IMR-90 (cell line): ENCODE measurements around the gene PPP1R37. TPM values are rescaled to one million over a fixed set of nuclear protein-coding genes. Genes with fewer than 3 reads are reported as not detected.

ENCODE experiments used
- ATAC-seq: fragments of 200-7000 bp; cut with Tn5 transposase; 2 replicates; pipeline ENCODE4 v1.9.1; 2020; ENCODE audit warnings: low read depth, mild to moderate bottlenecking, moderate library complexity
- BruUV-seq: library from RNA; stranded (reverse); fragments of 400-500 nt; replicated peaks from 2 replicates; lab custom pipeline; 2021; lab: Mats Ljungman, UMichigan
- CTCF ChIA-PET: fragments of 300-600 bp; formaldehyde crosslinking; extraction: SDS; loops from one replicate; lab custom pipeline; 2021; ENCODE audit warnings: antibody characterized with exemption; lab: Yijun Ruan, JAX
- POLR2A ChIA-PET: fragments of 300-600 bp; sonication (Branson Sonifier 250); formaldehyde crosslinking; loops from one replicate; lab custom pipeline; 2022; ENCODE audit warnings: antibody characterized with exemption; ENCODE audit not compliant: unreplicated experiment; lab: Charles Lee
- DNase-seq: peaks from one replicate; pipeline ENCODE4 v3.0.0; 2013
- H2AFZ ChIP-seq: replicated peaks from 2 replicates; pipeline ENCODE3; 2013; ENCODE audit warnings: low read length, mild to moderate bottlenecking; ENCODE audit not compliant: poor library complexity
- H2AK5ac ChIP-seq: 2 replicates; pipeline ENCODE4 v1.6.1; 2013; ENCODE audit warnings: low read depth, low read length, inconsistent platforms
- H2AK9ac ChIP-seq: replicated peaks from 2 replicates; pipeline ENCODE3; 2013; ENCODE audit warnings: mild to moderate bottlenecking, low read depth, low read length, moderate library complexity; ENCODE audit not compliant: poor library complexity
- H2BK120ac ChIP-seq: 2 replicates; pipeline ENCODE4 v1.6.1; 2013; ENCODE audit warnings: low read depth, low read length, inconsistent platforms
- H2BK15ac ChIP-seq: 3 replicates; pipeline ENCODE4 v1.6.1; 2013; ENCODE audit warnings: low read depth, low read length, inconsistent platforms
- H2BK20ac ChIP-seq: 2 replicates; pipeline ENCODE4 v1.6.1; 2013; ENCODE audit warnings: low read depth, mild to moderate bottlenecking, inconsistent platforms, low read length, moderate library complexity
- H2BK5ac ChIP-seq: 2 replicates; pipeline ENCODE4 v1.6.1; 2013; ENCODE audit warnings: mild to moderate bottlenecking, low read depth, low read length, inconsistent platforms; ENCODE audit not compliant: poor library complexity, severe bottlenecking
- H3K14ac ChIP-seq: replicated peaks from 2 replicates; pipeline ENCODE4 v1.6.1; 2013; ENCODE audit warnings: low read depth, low read length, inconsistent platforms
- H3K18ac ChIP-seq: 2 replicates; pipeline ENCODE4 v1.6.1; 2013; ENCODE audit warnings: low read depth, low read length, control low read depth
- H3K23ac ChIP-seq: 2 replicates; pipeline ENCODE4 v1.6.1; 2013; ENCODE audit warnings: low read depth, low read length, inconsistent platforms
- H3K27ac ChIP-seq: 2 replicates; pipeline ENCODE4 v1.5.1; 2013; ENCODE audit warnings: mild to moderate bottlenecking, control low read depth, low read length; ENCODE audit not compliant: insufficient read depth
- H3K27me3 ChIP-seq: 2 replicates; pipeline ENCODE4 v1.6.1; 2013; ENCODE audit warnings: low read length; ENCODE audit not compliant: control insufficient read depth, insufficient read depth
- H3K36me3 ChIP-seq: 2 replicates; pipeline ENCODE4 v1.6.1; 2013; ENCODE audit warnings: low read length, mixed read lengths; ENCODE audit not compliant: control insufficient read depth, insufficient read depth
- H3K4ac ChIP-seq: 2 replicates; pipeline ENCODE4 v1.6.1; 2013; ENCODE audit warnings: low read depth, low read length, inconsistent platforms
- H3K4me1 ChIP-seq: 2 replicates; pipeline ENCODE4 v1.6.1; 2013; ENCODE audit warnings: low read length, mixed read lengths; ENCODE audit not compliant: control insufficient read depth, insufficient read depth
- H3K4me2 ChIP-seq: 2 replicates; pipeline ENCODE4 v1.6.1; 2013; ENCODE audit warnings: low read depth, mild to moderate bottlenecking, control low read depth, low read length, moderate library complexity
- H3K4me3 ChIP-seq: 2 replicates; pipeline ENCODE4 v1.5.1; 2013; ENCODE audit warnings: low read depth, mild to moderate bottlenecking, control low read depth, low read length, moderate library complexity; ENCODE audit not compliant: insufficient read depth
- H3K56ac ChIP-seq: 2 replicates; pipeline ENCODE4 v1.6.1; 2013; ENCODE audit warnings: low read length, inconsistent platforms; ENCODE audit not compliant: insufficient read depth; ENCODE audit errors: extremely low read depth
- H3K79me1 ChIP-seq, 2 experiments: 2 replicates each; pipeline ENCODE4 v1.6.1; 2013; ENCODE audit warnings: low read length in 2 of 2, inconsistent platforms in 1 of 2, low read depth in 1 of 2
- H3K9ac ChIP-seq: 2 replicates; pipeline ENCODE4 v1.6.1; 2013; ENCODE audit warnings: low read depth, low read length, control low read depth
- H3K9me1 ChIP-seq: 2 replicates; pipeline ENCODE4 v1.6.1; 2013; ENCODE audit warnings: low read length, inconsistent platforms; ENCODE audit not compliant: insufficient read depth
- H3K9me3 ChIP-seq: 2 replicates; pipeline ENCODE4 v1.6.1; 2013; ENCODE audit warnings: low read length; ENCODE audit not compliant: control insufficient read depth, insufficient read depth
- H4K20me1 ChIP-seq: 2 replicates; pipeline ENCODE4 v1.6.1; 2013; ENCODE audit warnings: low read length, inconsistent platforms; ENCODE audit not compliant: insufficient read depth
- H4K5ac ChIP-seq: 2 replicates; pipeline ENCODE4 v1.6.1; 2013; ENCODE audit warnings: mild to moderate bottlenecking, low read depth, low read length, control low read depth
- H4K8ac ChIP-seq, 2 experiments: 2 replicates each; pipeline ENCODE4 v1.6.1; 2013; ENCODE audit warnings: low read depth in 2 of 2, low read length in 2 of 2, control low read depth in 1 of 2, inconsistent platforms in 1 of 2
- H4K91ac ChIP-seq: 2 replicates; pipeline ENCODE4 v1.6.1; 2013; ENCODE audit warnings: low read depth, low read length, inconsistent platforms; ENCODE audit not compliant: insufficient read depth
- ELK1 ChIP-seq: fragments of 150-350 bp; IDR thresholded peaks from 2 replicates; pipeline ENCODE4 v1.6.1; 2016; ENCODE audit warnings: low read depth, mild to moderate bottlenecking, low read length, moderate library complexity, borderline replicate concordance
- USF2 ChIP-seq: fragments of 150-350 bp; IDR thresholded peaks from 2 replicates; pipeline ENCODE4 v1.6.1; 2017; ENCODE audit warnings: mild to moderate bottlenecking, antibody characterized with exemption, low read length, low read depth
- WGBS, 2 experiments: methylation state at CpG; one replicate each; pipeline versions ENCODE4 v1.1.5 to v1.1.7; 2013; ENCODE audit warnings: missing lambda C conversion rate in 2 of 2; ENCODE audit not compliant: insufficient read length in 1 of 2; ENCODE audit errors: extremely low coverage in 2 of 2; 5-methylcytosine and 5-hydroxymethylcytosine counted together
- dilution Hi-C: fragments of 300-500 bp; cut with HindIII; formaldehyde crosslinking; loops from one replicate; pipeline ENCODE4 v1.14.3; 2018; ENCODE audit warnings: low sequenced_read_pairs; ENCODE audit not compliant: unreplicated experiment
- in situ Hi-C: fragments of 300-500 bp; cut with MboI; formaldehyde crosslinking; loops from 3 replicates; pipeline ENCODE4 v1.14.3; 2019; ENCODE audit warnings: low sequenced_read_pairs, inconsistent platforms, mixed read lengths
- intact Hi-C: fragments of 100-400 bp; cut with micrococcal nuclease; formaldehyde crosslinking; loops from 2 replicates; pipeline ENCODE4 v1.10.0; 2022
- polyA plus RNA-seq, 3 experiments: library from polyadenylated mRNA; depleted of rRNA; stranded (reverse); fragments of >200 nt; gene quantifications; 2 replicates each; pipeline ENCODE4 v1.2.3, GENCODE V29; 2012; ENCODE audit warnings: low replicate concordance in 1 of 3
- total RNA-seq: library from RNA; depleted of rRNA; stranded (reverse); fragments of >200 nt; gene quantifications from 2 replicates; pipeline ENCODE4 v1.2.3, GENCODE V29; 2012

PPP1R37 gene
- total and polyA plus RNA-seq, 2 of the 4 experiments (the other 2 are of a cell fraction): 13.1 to 18.5 TPM

GRCh38 chr19:45128146-45128545, 35.2 kb downstream of the PPP1R37 start:
- no peak overlapping the region for H3K23ac ChIP-seq
- H2AFZ ChIP-seq: no peak overlapping the region
- peaks cover 80% of the 10 kb centered on the region for H4K20me1 ChIP-seq
- no peak for ATAC-seq
- H4K8ac ChIP-seq: no peak overlapping the region
- H2AK9ac ChIP-seq: no peak overlapping the region
- no peaks in the 10 kb centered on the region for H3K4me1 ChIP-seq
- TF ChIP-seq USF2 (no peak), ELK1 (no peak)
- no peak overlapping the region for H3K56ac ChIP-seq
- WGBS, 2 experiments: 86% methylated on average over 4 of the region's 5 CpGs; no CpG with 5 or more reads in 1 of the 2 experiments
- H2BK120ac ChIP-seq: no peak overlapping the region
- no peak overlapping the region for H3K27ac ChIP-seq
- H3K14ac ChIP-seq: no peak overlapping the region
- no peaks in the 10 kb centered on the region for H3K27me3 ChIP-seq
- H3K4me3 ChIP-seq: no peak overlapping the region
- H3K9ac ChIP-seq: no peak overlapping the region
- H3K9me1 ChIP-seq: peaks cover 8% of the 10 kb centered on the region; the same call in 1 of the 2 replicates
- no peak overlapping the region for H2AK5ac ChIP-seq
- peaks cover 3% of the 10 kb centered on the region; the same call in 1 of the 2 replicates for H3K36me3 ChIP-seq
- H3K79me1 ChIP-seq: peaks cover 39 to 85% of the 10 kb centered on the region in 2 experiments
- no peak overlapping the region for H2BK15ac ChIP-seq
- no peak for DNase-seq
- no peak overlapping the region for H2BK20ac ChIP-seq
- POLR2A ChIA-PET: no interaction called here
- H4K5ac ChIP-seq: no peak overlapping the region
- in situ Hi-C loops: no loop called here
- BruUV-seq: no TSS peak
- H2BK5ac ChIP-seq: no peak overlapping the region
- H3K4ac ChIP-seq: no peak overlapping the region
- H4K91ac ChIP-seq: no peak overlapping the region
- CTCF ChIA-PET: no interaction called here
- dilution Hi-C loops: no loop called here
- no peaks in the 10 kb centered on the region for H3K9me3 ChIP-seq
- no peak overlapping the region for H3K4me2 ChIP-seq
- no peak overlapping the region for H3K18ac ChIP-seq
- intact Hi-C loops: loop anchor here (5.0 kb wide), 1 partner anchor 36 kb away; the partner anchor contains the start of gene PPP1R37
